NCI-H2081 (cell line): ENCODE measurements around the gene ZFC3H1.

Source experiments
- DNase-seq, 2 experiments: peaks; one replicate each; lab custom pipeline; 2025; lab: John Stamatoyannopoulos, UW

ZFC3H1 gene

GRCh38 chr12:71671816-71672215 lies 8.2 kb upstream of the ZFC3H1 start:
- DNase-seq, result peak in 1 of 2 experiments; percentile 27

- no peak for DNase-seq
Observed at GRCh38 chr12:71671311-71671710, 7.7 kb upstream of the ZFC3H1 start.

GRCh38 chr12:71666259-71666658 lies 2.6 kb upstream of the ZFC3H1 start:
- DNase-seq, result no peak

- peak in 1 of 2 experiments; percentile 18 for DNase-seq
Observed at GRCh38 chr12:71665090-71665463, 1.4 kb upstream of the ZFC3H1 start.

GRCh38 chr12:71664411-71665089 lies 902 bp upstream of the ZFC3H1 start:
- peak in 1 of 2 experiments; percentile 73 for DNase-seq

GRCh38 chr12:71662849-71663560 lies 643 bp downstream of the ZFC3H1 start:
- DNase-seq, result peak; percentile 20 to 66

- no peak for DNase-seq
Observed at GRCh38 chr12:71661977-71662530, 1.6 kb downstream of the ZFC3H1 start.

GRCh38 chr12:71656740-71657139 lies 6.9 kb downstream of the ZFC3H1 start:
- no peak for DNase-seq

- DNase-seq, result no peak
Observed at GRCh38 chr12:71655907-71656306, 7.7 kb downstream of the ZFC3H1 start.

- DNase-seq, result no peak
Observed at GRCh38 chr12:71655495-71655894, 8.2 kb downstream of the ZFC3H1 start.

GRCh38 chr12:71654200-71654599 lies 9.4 kb downstream of the ZFC3H1 start:
- DNase-seq, result no peak

- DNase-seq, result no peak
Observed at GRCh38 chr12:71653137-71653536, 10.5 kb downstream of the ZFC3H1 start.

GRCh38 chr12:71652656-71653055 lies 11.0 kb downstream of the ZFC3H1 start:
- no peak for DNase-seq

GRCh38 chr12:71649401-71649800 lies 14.2 kb downstream of the ZFC3H1 start:
- DNase-seq, result no peak

GRCh38 chr12:71648537-71648936 lies 15.1 kb downstream of the ZFC3H1 start:
- no peak for DNase-seq

GRCh38 chr12:71646512-71646911 lies 17.1 kb downstream of the ZFC3H1 start:
- DNase-seq, result no peak

GRCh38 chr12:71645268-71645667 lies 18.4 kb downstream of the ZFC3H1 start:
- DNase-seq, result no peak

GRCh38 chr12:71642264-71642663 lies 21.4 kb downstream of the ZFC3H1 start:
- no peak for DNase-seq

- DNase-seq, result no peak
Observed at GRCh38 chr12:71641390-71641789, 22.3 kb downstream of the ZFC3H1 start.

- DNase-seq, result no peak
Observed at GRCh38 chr12:71640316-71640715, 23.3 kb downstream of the ZFC3H1 start.

GRCh38 chr12:71639341-71639760 lies 24.3 kb downstream of the ZFC3H1 start:
- no peak for DNase-seq

- DNase-seq, result no peak
Observed at GRCh38 chr12:71638499-71638898, 25.1 kb downstream of the ZFC3H1 start.

GRCh38 chr12:71636704-71637115 lies 26.9 kb downstream of the ZFC3H1 start:
- peak; percentile 70 to 77 for DNase-seq
